GM12878 (cell line): ENCODE results near the gene APLP2. TPM values are rescaled to one million over a fixed set of nuclear protein-coding genes. Genes with fewer than 3 reads are reported as not detected.
"Not testable (repeated sequence)": the region's sequence is repeated elsewhere in the genome, so short reads cannot be mapped to it uniquely, and the experiment has no call there.

Experiments used
- ATAC-seq: fragments of 200-7000 bp; cut with Tn5 transposase; 3 replicates; pipeline ENCODE4 v1.9.1; 2020; ENCODE audit warnings: mild to moderate bottlenecking, moderate library complexity
- BruUV-seq: library from RNA; stranded (reverse); fragments of 400-500 nt; replicated peaks from 2 replicates; lab custom pipeline; 2021; lab: Mats Ljungman, UMichigan
- CTCF ChIA-PET: fragments of 300-600 bp; sonication (Branson Sonifier 250); formaldehyde crosslinking; extraction: SDS; loops from one replicate; lab custom pipeline; 2021; ENCODE audit warnings: inconsistent platforms; lab: Yijun Ruan, JAX
- POLR2A ChIA-PET: fragments of 350-600 bp; formaldehyde crosslinking; extraction: SDS; loops from one replicate; lab custom pipeline; 2021; ENCODE audit warnings: inconsistent platforms; lab: Charles Lee
- RAD21 ChIA-PET: fragments of 300-600 bp; sonication (Branson Sonifier 250); formaldehyde crosslinking; loops from one replicate; lab custom pipeline; 2023; ENCODE audit warnings: antibody characterized with exemption; ENCODE audit not compliant: unreplicated experiment; lab: Charles Lee
- SMC1A ChIA-PET: fragments of 300-600 bp; sonication (Branson Sonifier 250); formaldehyde crosslinking; loops from one replicate; lab custom pipeline; 2023; ENCODE audit not compliant: unreplicated experiment, uncharacterized antibody; lab: Charles Lee
- DNase-seq: peaks from one replicate; pipeline ENCODE4 v3.0.0-alpha.2; 2011; ENCODE audit warnings: low read depth, low spot score
- FAIRE-seq: peaks from 3 replicates; lab custom pipeline; 2011; peaks lifted over from hg19 to GRCh38; lab: Jason Lieb, UNC
- H2AFZ ChIP-seq: 2 replicates; pipeline ENCODE4 v1.6.0; 2011; ENCODE audit warnings: low read depth, low read length, control low read depth; ENCODE audit not compliant: control insufficient read depth
- H3K27ac ChIP-seq: 2 replicates; pipeline ENCODE4 v1.5.1; 2011; ENCODE audit warnings: control low read depth; ENCODE audit not compliant: control insufficient read depth, insufficient read depth
- H3K27me3 ChIP-seq, 2 experiments: replicated peaks in 1 of 2; 2 replicates each; pipeline versions ENCODE4 v1.6.0 to v1.6.1; 2011; ENCODE audit warnings: low read length in 1 of 2; ENCODE audit not compliant: control insufficient read depth in 2 of 2, insufficient read depth in 2 of 2
- H3K36me3 ChIP-seq, 2 experiments: 2 replicates each; pipeline ENCODE4 v1.5.1; 2011; ENCODE audit warnings: low read length in 1 of 2; ENCODE audit not compliant: control insufficient read depth in 2 of 2, insufficient read depth in 2 of 2
- H3K4me1 ChIP-seq: 2 replicates; pipeline ENCODE4 v1.6.1; 2011; ENCODE audit warnings: mild to moderate bottlenecking, low read length, moderate library complexity, mixed read lengths; ENCODE audit not compliant: control insufficient read depth, insufficient read depth
- H3K4me2 ChIP-seq: 2 replicates; pipeline ENCODE4 v1.6.0; 2011; ENCODE audit warnings: control low read depth; ENCODE audit not compliant: control insufficient read depth, insufficient read depth
- H3K4me3 ChIP-seq: fragments of 200-600 bp; sonication (generic); 2 replicates; pipeline ENCODE4 v1.5.1; 2016
- H3K79me2 ChIP-seq: 2 replicates; pipeline ENCODE4 v1.6.0; 2011; ENCODE audit warnings: low read length; ENCODE audit not compliant: control insufficient read depth, insufficient read depth
- H3K9ac ChIP-seq: 2 replicates; pipeline ENCODE4 v1.8.0; 2011; ENCODE audit warnings: low read length, control low read depth, mixed read lengths; ENCODE audit not compliant: control insufficient read depth, insufficient read depth
- H3K9me3 ChIP-seq: replicated peaks from 3 replicates; pipeline ENCODE4 v1.5.1; 2011; ENCODE audit warnings: mild to moderate bottlenecking, low read length; ENCODE audit not compliant: control insufficient read depth, insufficient read depth
- H4K20me1 ChIP-seq: 2 replicates; pipeline ENCODE4 v1.6.0; 2011; ENCODE audit not compliant: control insufficient read depth, insufficient read depth
- BHLHE40 ChIP-seq, 2 experiments: fragments of 450-650 bp in 1 of 2; IDR thresholded peaks; 2 replicates each; pipeline ENCODE4 v1.6.1; 2011 to 2017; ENCODE audit warnings: low read depth in 2 of 2, borderline replicate concordance in 1 of 2, improper control_type of control experiment in 1 of 2, low read length in 1 of 2, mild to moderate bottlenecking in 1 of 2
- CTCF ChIP-seq, 3 experiments: IDR thresholded peaks in 2 of 3; conservative IDR thresholded peaks in 1 of 3; 2 replicates each; pipeline ENCODE4 v1.5.1; 2011; ENCODE audit warnings: low read depth in 3 of 3, low read length in 3 of 3, mild to moderate bottlenecking in 3 of 3, control low read depth in 2 of 3, moderate library complexity in 2 of 3, inconsistent platforms in 1 of 3, mixed read lengths in 1 of 3; ENCODE audit not compliant: control insufficient read depth in 2 of 3, insufficient read depth in 1 of 3; ENCODE audit errors: extremely low read depth in 1 of 3
- NFYA ChIP-seq: IDR thresholded peaks from 2 replicates; pipeline ENCODE4 v1.6.1; 2011; ENCODE audit warnings: low read depth, mild to moderate bottlenecking, low read length, improper control_type of control experiment, borderline replicate concordance
- NR2C1 ChIP-seq: fragments of 450-650 bp; IDR thresholded peaks from 2 replicates; pipeline ENCODE4 v1.6.1; 2017; ENCODE audit warnings: antibody characterized with exemption, mild to moderate bottlenecking, moderate library complexity
- SKIL ChIP-seq: fragments of 450-650 bp; IDR thresholded peaks from 2 replicates; pipeline ENCODE4 v1.6.1; 2017; ENCODE audit warnings: mild to moderate bottlenecking, low read depth, inconsistent platforms; ENCODE audit not compliant: poor library complexity, severe bottlenecking
- SMC3 ChIP-seq: IDR thresholded peaks from 2 replicates; pipeline ENCODE4 v1.6.1; 2011; ENCODE audit warnings: low read length, improper control_type of control experiment, borderline replicate concordance
- SREBF2 ChIP-seq: IDR thresholded peaks from 2 replicates; pipeline ENCODE4 v1.6.1; 2012; ENCODE audit warnings: mild to moderate bottlenecking, low read length
- TCF3 ChIP-seq: IDR thresholded peaks from 2 replicates; pipeline ENCODE4 v1.6.1; 2012; ENCODE audit warnings: low read depth, mild to moderate bottlenecking, low read length, borderline replicate concordance; ENCODE audit not compliant: insufficient read depth
- WGBS: methylation state at CpG from one replicate; pipeline ENCODE4 v1.1.6; 2016; ENCODE audit warnings: low lambda C conversion rate; ENCODE audit not compliant: insufficient replicate concordance, insufficient coverage; ENCODE audit errors: missing lambda C conversion rate; 5-methylcytosine and 5-hydroxymethylcytosine counted together
- in situ Hi-C: fragments of 300-500 bp; cut with MboI; formaldehyde crosslinking; loops from 9 replicates; pipeline ENCODE4 v1.14.3; 2018; ENCODE audit warnings: mixed read lengths
- intact Hi-C: fragments of 100-400 bp; cut with micrococcal nuclease; formaldehyde crosslinking; loops from one replicate; pipeline ENCODE4 v1.14.2; 2022; ENCODE audit not compliant: unreplicated experiment
- polyA plus RNA-seq, 11 experiments: library from polyadenylated mRNA; depleted of rRNA in 4 of 11; unstranded in 6 of 11; stranded (reverse) in 5 of 11; fragments of >200 nt; fragmentation: Nextera tagmentation in 4 of 11; fragmentation: Illumina TruSeq in 1 of 11; extraction: Ambion mirVana in 4 of 11; extraction: Trizol in 1 of 11; gene quantifications; 1 replicate in 1 of 11; 2 replicates in 10 of 11; pipeline versions ENCODE4 v1.2.1 to v1.2.3, GENCODE V29; 2011 to 2016; ENCODE audit warnings: inconsistent platforms in 2 of 11, missing spikeins in 2 of 11, low read depth in 1 of 11
- total RNA-seq, 4 experiments: library from RNA; depleted of rRNA in 3 of 4; stranded (reverse); fragments of >200 nt in 3 of 4; fragmentation: Illumina TruSeq in 1 of 4; extraction: Trizol in 1 of 4; gene quantifications; 2 replicates each; pipeline versions ENCODE4 v1.2.1 to v1.2.3, GENCODE V29; 2013 to 2021
- TF ChIP-seq, protein P1 (sequence below): IDR thresholded peaks from 2 replicates; pipeline ENCODE4 v1.6.1; 2011; ENCODE audit warnings: borderline replicate concordance, low read depth, mild to moderate bottlenecking, moderate library complexity, low read length; ENCODE audit not compliant: insufficient read depth, poor library complexity, severe bottlenecking

Gene APLP2
- total and polyA plus RNA-seq, 10 of the 15 experiments (the other 5 are each of a cell fraction or from before 2014, with no cell fraction given) = 2.3 to 38.8 (median 21.3) TPM

GRCh38 chr11:130091169-130091568 is 21.5 kb downstream of the APLP2 start:
- H3K36me3 ChIP-seq, H3K9me3 ChIP-seq, CTCF ChIA-PET, H3K9ac ChIP-seq, H2AFZ ChIP-seq, H3K79me2 ChIP-seq, FAIRE-seq, DNase-seq, POLR2A ChIA-PET, BruUV-seq, RAD21 ChIA-PET, H3K4me3 ChIP-seq, H3K27me3 ChIP-seq, H3K4me2 ChIP-seq, H3K4me1 ChIP-seq, H3K27ac ChIP-seq, in situ Hi-C loops, SMC1A ChIA-PET, intact Hi-C loops, H4K20me1 ChIP-seq, ATAC-seq: not testable (repeated sequence)
- WGBS = 95% methylated on average over 7 of the region's 36 CpGs

DNA sequence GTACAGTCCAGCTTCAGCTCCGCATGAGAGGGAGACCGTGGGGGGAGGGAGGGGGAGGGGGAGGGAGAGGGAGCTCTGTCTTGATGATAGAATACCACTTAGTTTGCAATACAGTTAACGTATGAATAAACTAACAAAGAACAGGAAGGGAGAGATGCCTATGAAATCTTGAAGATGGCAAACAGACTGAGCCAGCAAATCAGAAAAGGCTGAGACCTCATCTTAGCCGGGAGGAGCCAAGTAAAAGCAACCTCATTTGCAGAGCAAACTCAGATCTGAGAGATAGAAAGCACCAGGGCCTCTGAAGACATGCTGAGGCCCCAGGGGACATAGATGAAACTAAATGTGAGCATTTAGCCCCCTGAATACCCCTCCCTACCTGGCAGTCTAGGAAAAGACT is 23.0 kb downstream of the APLP2 start:
- DNase-seq (no peak), ATAC-seq (no peak), FAIRE-seq (no peak)
- H3K9me3 ChIP-seq = no peaks in the 10 kb centered on the region
- H4K20me1 ChIP-seq = no peaks in the 10 kb centered on the region
- ChIA-PET SMC1A (no interaction called here), RAD21 (no interaction called here), CTCF (no interaction called here), POLR2A (no interaction called here)
- no peak overlapping the region for H3K4me3 ChIP-seq
- H2AFZ ChIP-seq = no peak overlapping the region
- H3K4me1 ChIP-seq = no peaks in the 10 kb centered on the region
- H3K27ac ChIP-seq = no peak overlapping the region
- no peaks in the 10 kb centered on the region for H3K79me2 ChIP-seq
- no peak overlapping the region for H3K4me2 ChIP-seq
- intact Hi-C loops (no loop called here), in situ Hi-C loops (no loop called here)
- BruUV-seq = no TSS peak
- 52% methylated on average over 2 of the region's 4 CpGs for WGBS
- no peak overlapping the region for H3K9ac ChIP-seq
- H3K36me3 ChIP-seq = no peaks in the 10 kb centered on the region
- no peaks in the 10 kb centered on the region for H3K27me3 ChIP-seq
- TF ChIP-seq TCF3 (no peak), NR2C1 (no peak), SKIL (no peak), NFYA (no peak), CTCF (IDR thresholded peaks at IDR 0.05 in 2 of 3, conservative IDR thresholded peaks at IDR 0.05 in 1 of 3; ENCODE audit: control insufficient read depth in 2 of 3, extremely low read depth in 1 of 3, insufficient read depth in 1 of 3, low read depth in 3 of 3, low read length in 3 of 3) (no peak), SMC3 (no peak), BHLHE40 (IDR thresholded peaks at IDR 0.05; ENCODE audit: borderline replicate concordance in 1 of 2, low read depth in 2 of 2, low read length in 1 of 2) (no peak), SREBF2 (no peak)
- TF ChIP-seq, protein P1, sequence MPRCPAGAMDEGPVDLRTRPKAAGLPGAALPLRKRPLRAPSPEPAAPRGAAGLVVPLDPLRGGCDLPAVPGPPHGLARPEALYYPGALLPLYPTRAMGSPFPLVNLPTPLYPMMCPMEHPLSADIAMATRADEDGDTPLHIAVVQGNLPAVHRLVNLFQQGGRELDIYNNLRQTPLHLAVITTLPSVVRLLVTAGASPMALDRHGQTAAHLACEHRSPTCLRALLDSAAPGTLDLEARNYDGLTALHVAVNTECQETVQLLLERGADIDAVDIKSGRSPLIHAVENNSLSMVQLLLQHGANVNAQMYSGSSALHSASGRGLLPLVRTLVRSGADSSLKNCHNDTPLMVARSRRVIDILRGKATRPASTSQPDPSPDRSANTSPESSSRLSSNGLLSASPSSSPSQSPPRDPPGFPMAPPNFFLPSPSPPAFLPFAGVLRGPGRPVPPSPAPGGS = no peak
